Calu3 (cell line): ENCODE data around the gene SRP72. TPM values are rescaled to one million over a fixed set of nuclear protein-coding genes. Genes with fewer than 3 reads are reported as not detected.

ENCODE experiments used
- BruUV-seq: library from RNA; stranded (reverse); fragments of 400-500 nt; replicated peaks from 2 replicates; lab custom pipeline; 2021; lab: Mats Ljungman, UMichigan
- CTCF ChIA-PET: fragments of 300-600 bp; sonication (Branson Sonifier 250); formaldehyde crosslinking; loops from one replicate; lab custom pipeline; 2022; ENCODE audit warnings: antibody characterized with exemption; lab: Charles Lee
- DNase-seq: peaks from one replicate; pipeline ENCODE4 v3.0.0; 2022
- H3K27ac Mint-ChIP-seq: one replicate; pipeline ENCODE4 v1.8.0; 2022; ENCODE audit warnings: mixed read lengths; ENCODE audit not compliant: unreplicated experiment
- H3K27me3 Mint-ChIP-seq: one replicate; pipeline ENCODE4 v1.8.0; 2022; ENCODE audit warnings: mixed read lengths; ENCODE audit not compliant: unreplicated experiment
- H3K36me3 Mint-ChIP-seq: one replicate; pipeline ENCODE4 v1.8.0; 2022; ENCODE audit warnings: mild to moderate bottlenecking, moderate library complexity, mixed read lengths; ENCODE audit not compliant: insufficient read depth, unreplicated experiment
- H3K4me1 Mint-ChIP-seq: one replicate; pipeline ENCODE4 v1.8.0; 2022; ENCODE audit warnings: mild to moderate bottlenecking, low read depth, mixed read lengths; ENCODE audit not compliant: unreplicated experiment
- H3K4me3 Mint-ChIP-seq: one replicate; pipeline ENCODE4 v1.8.0; 2022; ENCODE audit warnings: mild to moderate bottlenecking, low read depth, moderate library complexity, mixed read lengths; ENCODE audit not compliant: unreplicated experiment
- H3K9me3 Mint-ChIP-seq: one replicate; pipeline ENCODE4 v1.8.0; 2022; ENCODE audit warnings: low read depth, mixed read lengths; ENCODE audit not compliant: unreplicated experiment
- CTCF ChIP-seq: fragments of 200-600 bp; IDR thresholded peaks from one replicate; pipeline ENCODE4 v1.8.0; 2022; ENCODE audit warnings: antibody characterized with exemption; ENCODE audit not compliant: unreplicated experiment
- intact Hi-C: fragments of 100-400 bp; cut with micrococcal nuclease; formaldehyde crosslinking; loops from one replicate; pipeline ENCODE4 v1.10.0; 2022; ENCODE audit not compliant: unreplicated experiment
- total RNA-seq: library from RNA; stranded (reverse); gene quantifications from 2 replicates; pipeline ENCODE4 v1.2.3, GENCODE V29; 2022

Gene SRP72
- total RNA-seq, 1 experiment from 2014 or later, result 78.0 TPM

- H3K27ac Mint-ChIP-seq, result no peak overlapping the region
- peaks cover 9% of the 10 kb centered on the region for H3K4me1 Mint-ChIP-seq
- no peaks in the 10 kb centered on the region for H3K27me3 Mint-ChIP-seq
- CTCF ChIA-PET, result interaction anchor here (1.6 kb wide), 1 partner anchor 10 kb away, joined by 6 read pairs; the partner anchor contains the start of genes PAICS and PPAT
- intact Hi-C loops, result no loop called here
- H3K9me3 Mint-ChIP-seq, result no peaks in the 10 kb centered on the region
- no peak for DNase-seq
- TF ChIP-seq CTCF, result no peak
- H3K36me3 Mint-ChIP-seq, result no peaks in the 10 kb centered on the region
- no TSS peak for BruUV-seq
- no peak overlapping the region for H3K4me3 Mint-ChIP-seq
Measured at GRCh38 chr4:56425518-56425917, 41.9 kb upstream of the SRP72 start.

- DNase-seq, result no peak
Measured at GRCh38 chr4:56426273-56426672, 41.1 kb upstream of the SRP72 start.

GRCh38 chr4:56427179-56427578 lies 40.2 kb upstream of the SRP72 start:
- no peaks in the 10 kb centered on the region for H3K9me3 Mint-ChIP-seq
- H3K27ac Mint-ChIP-seq, result no peak overlapping the region
- H3K4me1 Mint-ChIP-seq, result peaks cover 9% of the 10 kb centered on the region
- BruUV-seq, result no TSS peak
- no peak for TF ChIP-seq CTCF
- CTCF ChIA-PET, result interaction anchor here (0.7 kb wide), 1 partner anchor 18 kb away, joined by 3 read pairs; no protein-coding TSS in a partner anchor
- no peaks in the 10 kb centered on the region for H3K27me3 Mint-ChIP-seq
- intact Hi-C loops, result no loop called here
- DNase-seq, result no peak
- no peak overlapping the region for H3K4me3 Mint-ChIP-seq
- H3K36me3 Mint-ChIP-seq, result no peaks in the 10 kb centered on the region

More at GRCh38 chr4:56426273-56426672, 41.1 kb upstream of the SRP72 start:
- Mint-ChIP-seq H3K27me3 (no peaks in the 10 kb centered on the region), H3K36me3 (no peaks in the 10 kb centered on the region), H3K27ac (no peak overlapping the region), H3K4me3 (no peak overlapping the region), H3K9me3 (no peaks in the 10 kb centered on the region), H3K4me1 (peaks cover 9% of the 10 kb centered on the region)
- intact Hi-C loops, result no loop called here
- no peak for TF ChIP-seq CTCF
- CTCF ChIA-PET, result interaction anchor here (1.6 kb wide), 1 partner anchor 9 kb away, joined by 6 read pairs; the partner anchor contains the start of genes PAICS and PPAT
- BruUV-seq, result no TSS peak

- Mint-ChIP-seq H3K36me3 (peaks cover 17% of the 10 kb centered on the region), H3K9me3 (no peaks in the 10 kb centered on the region), H3K27ac (no peak overlapping the region), H3K4me1 (peaks cover 9% of the 10 kb centered on the region), H3K27me3 (no peaks in the 10 kb centered on the region), H3K4me3 (no peak overlapping the region)
- intact Hi-C loops, result no loop called here
- TF ChIP-seq CTCF, result no peak
- CTCF ChIA-PET, result interaction anchor here (0.7 kb wide), 1 partner anchor 477 kb away, joined by 4 read pairs; no protein-coding TSS in a partner anchor
- BruUV-seq, result no TSS peak
- no peak for DNase-seq
Measured at GRCh38 chr4:56430203-56430602, 37.2 kb upstream of the SRP72 start.
